ENCODE results near the gene ANKRD60.

DNA sequence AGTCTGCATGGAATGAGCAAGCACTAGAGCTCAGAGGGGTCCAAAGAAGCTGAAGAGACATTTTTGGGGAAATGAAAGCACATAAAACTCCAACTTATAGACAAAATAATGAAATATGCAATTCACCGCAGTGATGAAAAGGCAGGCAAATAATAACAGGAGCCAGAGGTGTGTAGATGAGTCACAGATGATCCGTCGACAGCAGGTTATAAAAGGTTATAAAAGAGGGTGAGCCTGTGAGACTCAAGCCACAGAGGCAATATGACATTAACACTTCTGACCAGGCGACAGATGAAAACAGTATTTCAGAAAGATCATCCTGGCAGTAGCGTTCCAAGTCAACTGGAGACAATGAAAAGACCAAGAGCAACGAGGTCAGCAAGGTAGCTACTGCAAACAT, 35.8 kb upstream of the ANKRD60 start:
- TF ChIP-seq POLR2A (IDR thresholded peaks at IDR 0.05) = no peak
- TF ChIP-seq, protein P1, sequence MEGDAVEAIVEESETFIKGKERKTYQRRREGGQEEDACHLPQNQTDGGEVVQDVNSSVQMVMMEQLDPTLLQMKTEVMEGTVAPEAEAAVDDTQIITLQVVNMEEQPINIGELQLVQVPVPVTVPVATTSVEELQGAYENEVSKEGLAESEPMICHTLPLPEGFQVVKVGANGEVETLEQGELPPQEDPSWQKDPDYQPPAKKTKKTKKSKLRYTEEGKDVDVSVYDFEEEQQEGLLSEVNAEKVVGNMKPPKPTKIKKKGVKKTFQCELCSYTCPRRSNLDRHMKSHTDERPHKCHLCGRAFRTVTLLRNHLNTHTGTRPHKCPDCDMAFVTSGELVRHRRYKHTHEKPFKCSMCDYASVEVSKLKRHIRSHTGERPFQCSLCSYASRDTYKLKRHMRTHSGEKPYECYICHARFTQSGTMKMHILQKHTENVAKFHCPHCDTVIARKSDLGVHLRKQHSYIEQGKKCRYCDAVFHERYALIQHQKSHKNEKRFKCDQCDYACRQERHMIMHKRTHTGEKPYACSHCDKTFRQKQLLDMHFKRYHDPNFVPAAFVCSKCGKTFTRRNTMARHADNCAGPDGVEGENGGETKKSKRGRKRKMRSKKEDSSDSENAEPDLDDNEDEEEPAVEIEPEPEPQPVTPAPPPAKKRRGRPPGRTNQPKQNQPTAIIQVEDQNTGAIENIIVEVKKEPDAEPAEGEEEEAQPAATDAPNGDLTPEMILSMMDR (IDR thresholded peaks at IDR 0.05) = no peak

Data from lower leg skin (tissue), 3 donors.